ENCODE results near the gene FUT6.
"Not testable (repeated sequence)": the region's sequence is repeated elsewhere in the genome, so short reads cannot be mapped to it uniquely, and the experiment has no call there.

Gene FUT6

DNA sequence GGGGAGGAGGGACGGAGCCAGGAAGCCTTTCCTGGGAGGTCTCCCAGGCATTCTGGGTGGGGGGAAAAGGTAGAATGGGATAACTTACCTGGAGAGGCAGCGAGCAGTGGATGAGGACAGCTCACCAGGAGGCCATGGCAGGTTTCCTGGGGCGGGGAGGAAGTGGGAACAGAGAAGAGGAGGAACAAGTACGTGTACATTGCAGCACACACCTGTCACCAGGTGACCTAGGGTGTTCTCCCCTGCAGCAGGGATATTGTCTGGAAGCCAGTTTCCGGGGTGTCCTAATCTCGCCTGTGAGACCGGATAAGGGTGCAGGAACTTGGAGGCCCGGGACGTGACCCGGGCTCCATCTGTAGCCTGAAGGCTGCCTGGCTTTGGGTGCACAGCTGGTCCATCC, 11.8 kb upstream of the FUT6 start, which contains the start of gene FUT3:
TSS of gene FUT3 (minus strand) at position 148 of the 400 bp plus-strand sequence.
- Histone ChIP-seq H4K8ac (ENCODE audit: low read depth, low read length) (no peak within 1 kb of the TSS), H2AK5ac (ENCODE audit: low read length) (no peak within 1 kb of the TSS), H3K4ac (ENCODE audit: low read depth, low read length) (no peak within 1 kb of the TSS), H3K36me3 (ENCODE audit: control insufficient read depth in 1 of 2, insufficient read depth in 2 of 2, low read length in 2 of 2) (no peaks in the 10 kb centered on the region), H2BK12ac (ENCODE audit: low read length) (no peak within 1 kb of the TSS), H2BK120ac (ENCODE audit: insufficient read depth, low read length, poor library complexity) (no peak within 1 kb of the TSS), H2BK5ac (ENCODE audit: low read depth, low read length, poor library complexity) (no peak within 1 kb of the TSS), H3K9ac (ENCODE audit: low read length) (no peak within 1 kb of the TSS), H3K23ac (ENCODE audit: low read length) (no peak within 1 kb of the TSS), H3K79me2 (ENCODE audit: control insufficient read depth, insufficient read depth, low read length, poor library complexity) (no peaks in the 10 kb centered on the region), H3K4me2 (ENCODE audit: low read length) (no peak within 1 kb of the TSS), H3K4me1 (ENCODE audit: control insufficient read depth in 1 of 2, insufficient read depth in 2 of 2, low read length in 2 of 2) (no peaks in the 10 kb centered on the region), H3K27ac (ENCODE audit: low read depth, low read length) (no peak within 1 kb of the TSS), H3K79me1 (ENCODE audit: low read length) (no peaks in the 10 kb centered on the region), H3K18ac (ENCODE audit: low read length) (no peak within 1 kb of the TSS), H3K9me3 (ENCODE audit: insufficient read depth, low read depth, low read length) (no peaks in the 10 kb centered on the region), H3K27me3 (ENCODE audit: insufficient read depth, low read length) (no peaks in the 10 kb centered on the region), H3K14ac (ENCODE audit: low read length) (no peak within 1 kb of the TSS), H4K91ac (ENCODE audit: low read depth, low read length) (no peak within 1 kb of the TSS), H2AFZ (ENCODE audit: insufficient read depth, low read length, poor library complexity) (no peak within 1 kb of the TSS), H3K4me3 (ENCODE audit: low read depth, low read length) (no peak within 1 kb of the TSS), H4K12ac (ENCODE audit: low read depth, low read length) (no peak within 1 kb of the TSS)
- WGBS (ENCODE audit: extremely low coverage, insufficient coverage, insufficient read length): no CpG with 5 or more reads among the region's 10 CpGs
- no peak for DNase-seq

- Histone ChIP-seq H3K79me2 (ENCODE audit: control insufficient read depth, insufficient read depth, low read length, poor library complexity) (no peaks in the 10 kb centered on the region), H3K79me1 (ENCODE audit: low read length) (no peaks in the 10 kb centered on the region), H2BK5ac (ENCODE audit: low read depth, low read length, poor library complexity) (no peak overlapping the region), H3K4me3 (ENCODE audit: low read depth, low read length) (no peak overlapping the region), H2BK12ac (ENCODE audit: low read length) (no peak overlapping the region), H4K91ac (ENCODE audit: low read depth, low read length) (no peak overlapping the region), H3K9ac (ENCODE audit: low read length) (no peak overlapping the region), H3K18ac (ENCODE audit: low read length) (no peak overlapping the region), H3K36me3 (ENCODE audit: control insufficient read depth in 1 of 2, insufficient read depth in 2 of 2, low read length in 2 of 2) (no peaks in the 10 kb centered on the region), H3K4me2 (ENCODE audit: low read length) (no peak overlapping the region), H4K8ac (ENCODE audit: low read depth, low read length) (no peak overlapping the region), H3K4ac (ENCODE audit: low read depth, low read length) (no peak overlapping the region), H2AK5ac (ENCODE audit: low read length) (no peak overlapping the region), H2BK120ac (ENCODE audit: insufficient read depth, low read length, poor library complexity) (no peak overlapping the region), H3K23ac (ENCODE audit: low read length) (no peak overlapping the region), H3K9me3 (ENCODE audit: insufficient read depth, low read depth, low read length) (no peaks in the 10 kb centered on the region), H3K14ac (ENCODE audit: low read length) (no peak overlapping the region), H3K27me3 (ENCODE audit: insufficient read depth, low read length) (no peaks in the 10 kb centered on the region), H3K4me1 (ENCODE audit: control insufficient read depth in 1 of 2, insufficient read depth in 2 of 2, low read length in 2 of 2) (no peaks in the 10 kb centered on the region), H2AFZ (ENCODE audit: insufficient read depth, low read length, poor library complexity) (no peak overlapping the region), H4K12ac (ENCODE audit: low read depth, low read length) (no peak overlapping the region), H3K27ac (ENCODE audit: low read depth, low read length) (no peak overlapping the region)
- no peak for DNase-seq
- WGBS (ENCODE audit: extremely low coverage, insufficient coverage, insufficient read length): no CpG with 5 or more reads among the region's 5 CpGs
Observed at GRCh38 chr19:5850743-5851293, 11.3 kb upstream of the FUT6 start.

DNA sequence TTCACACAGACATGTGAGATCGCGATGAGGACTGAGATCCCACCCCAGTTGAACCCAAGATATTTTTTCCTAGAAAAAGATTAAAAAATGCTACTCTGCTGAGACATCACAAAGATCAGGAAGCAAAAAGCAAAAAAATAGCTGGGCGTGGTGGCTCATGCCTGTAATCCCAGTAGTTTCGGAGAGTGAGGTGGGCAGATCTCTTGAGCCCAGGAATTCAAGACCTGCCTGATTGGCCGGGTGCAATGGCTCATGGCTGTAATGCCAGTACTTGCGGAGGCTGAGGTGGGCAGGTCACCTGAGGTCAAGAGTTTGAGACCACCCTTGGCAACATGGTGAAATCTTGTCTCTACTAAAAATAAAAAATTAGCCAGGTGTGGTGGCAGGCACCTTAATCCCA, 10.7 kb upstream of the FUT6 start:
- no peak for DNase-seq
- no peak overlapping the region for H4K8ac ChIP-seq (ENCODE audit: low read depth, low read length)
- no peak overlapping the region for H4K12ac ChIP-seq (ENCODE audit: low read depth, low read length)
- H3K4me2 ChIP-seq (ENCODE audit: low read length): no peak overlapping the region
- no peak overlapping the region for H2BK120ac ChIP-seq (ENCODE audit: insufficient read depth, low read length, poor library complexity)
- H3K9me3 ChIP-seq (ENCODE audit: insufficient read depth, low read depth, low read length): no peaks in the 10 kb centered on the region
- no peak overlapping the region for H3K23ac ChIP-seq (ENCODE audit: low read length)
- no peak overlapping the region for H2AFZ ChIP-seq (ENCODE audit: insufficient read depth, low read length, poor library complexity)
- no peak overlapping the region for H2BK5ac ChIP-seq (ENCODE audit: low read depth, low read length, poor library complexity)
- H3K27ac ChIP-seq (ENCODE audit: low read depth, low read length): no peak overlapping the region
- H3K14ac ChIP-seq (ENCODE audit: low read length): no peak overlapping the region
- no peaks in the 10 kb centered on the region for H3K27me3 ChIP-seq (ENCODE audit: insufficient read depth, low read length)
- H3K4ac ChIP-seq (ENCODE audit: low read depth, low read length): no peak overlapping the region
- H3K79me2 ChIP-seq (ENCODE audit: control insufficient read depth, insufficient read depth, low read length, poor library complexity): no peaks in the 10 kb centered on the region
- no peak overlapping the region for H3K9ac ChIP-seq (ENCODE audit: low read length)
- no peak overlapping the region for H3K4me3 ChIP-seq (ENCODE audit: low read depth, low read length)
- WGBS (ENCODE audit: extremely low coverage, insufficient coverage, insufficient read length): no CpG with 5 or more reads among the region's 6 CpGs
- no peaks in the 10 kb centered on the region for H3K79me1 ChIP-seq (ENCODE audit: low read length)
- H3K18ac ChIP-seq (ENCODE audit: low read length): no peak overlapping the region
- no peaks in the 10 kb centered on the region for H3K4me1 ChIP-seq (ENCODE audit: control insufficient read depth in 1 of 2, insufficient read depth in 2 of 2, low read length in 2 of 2)
- H3K36me3 ChIP-seq (ENCODE audit: control insufficient read depth in 1 of 2, insufficient read depth in 2 of 2, low read length in 2 of 2): no peaks in the 10 kb centered on the region
- no peak overlapping the region for H2BK12ac ChIP-seq (ENCODE audit: low read length)
- no peak overlapping the region for H2AK5ac ChIP-seq (ENCODE audit: low read length)
- no peak overlapping the region for H4K91ac ChIP-seq (ENCODE audit: low read depth, low read length)

DNA sequence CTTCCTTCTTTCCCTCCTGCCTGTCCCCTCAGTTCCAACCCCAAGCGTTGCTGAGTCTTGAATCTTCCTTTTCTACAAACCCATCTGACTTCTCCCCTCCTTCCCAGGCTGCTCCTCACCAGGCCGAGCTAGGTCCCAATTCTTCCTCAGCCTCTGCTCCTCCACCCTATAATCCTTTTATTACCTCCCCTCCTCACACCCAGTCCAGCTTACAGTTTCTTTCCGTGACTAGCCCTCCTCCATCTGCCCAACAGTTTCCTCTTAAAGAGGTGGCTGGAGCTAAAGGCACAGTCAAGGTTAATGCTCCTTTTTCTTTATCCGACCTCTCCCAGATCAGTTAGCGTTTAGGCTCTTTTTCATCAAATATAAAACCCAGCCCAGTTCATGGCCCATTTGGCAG, 9.1 kb upstream of the FUT6 start:
- not testable (repeated sequence) for H3K14ac ChIP-seq (ENCODE audit: low read length); H3K9me3 ChIP-seq (ENCODE audit: insufficient read depth, low read depth, low read length); H3K4me1 ChIP-seq (ENCODE audit: control insufficient read depth in 1 of 2, insufficient read depth in 2 of 2, low read length in 2 of 2); H3K23ac ChIP-seq (ENCODE audit: low read length); H2AK5ac ChIP-seq (ENCODE audit: low read length); H3K27me3 ChIP-seq (ENCODE audit: insufficient read depth, low read length); H2BK5ac ChIP-seq (ENCODE audit: low read depth, low read length, poor library complexity); H3K9ac ChIP-seq (ENCODE audit: low read length); DNase-seq; H3K4me2 ChIP-seq (ENCODE audit: low read length); H2BK120ac ChIP-seq (ENCODE audit: insufficient read depth, low read length, poor library complexity); H3K79me2 ChIP-seq (ENCODE audit: control insufficient read depth, insufficient read depth, low read length, poor library complexity); H3K4ac ChIP-seq (ENCODE audit: low read depth, low read length); H4K12ac ChIP-seq (ENCODE audit: low read depth, low read length); H3K18ac ChIP-seq (ENCODE audit: low read length); H3K27ac ChIP-seq (ENCODE audit: low read depth, low read length); H3K79me1 ChIP-seq (ENCODE audit: low read length); H2AFZ ChIP-seq (ENCODE audit: insufficient read depth, low read length, poor library complexity); H4K8ac ChIP-seq (ENCODE audit: low read depth, low read length); H2BK12ac ChIP-seq (ENCODE audit: low read length); H4K91ac ChIP-seq (ENCODE audit: low read depth, low read length); H3K4me3 ChIP-seq (ENCODE audit: low read depth, low read length); H3K36me3 ChIP-seq (ENCODE audit: control insufficient read depth in 1 of 2, insufficient read depth in 2 of 2, low read length in 2 of 2)
- no CpG with 5 or more reads among the region's 5 CpGs for WGBS (ENCODE audit: extremely low coverage, insufficient coverage, insufficient read length)

All from trophoblast cell (in vitro differentiated cells and primary cell).